A673 (cell line): ENCODE data around the gene ENTPD8.

Experiments
- CTCF ChIP-seq: fragments of 300-800, 200-600 bp; sonication (generic); conservative IDR thresholded peaks from 2 replicates; pipeline ENCODE4 v1.5.1; 2017; ENCODE audit warnings: low read depth, mild to moderate bottlenecking, antibody characterized with exemption, low read length, moderate library complexity, mixed read lengths
- EZH2 ChIP-seq: fragments of 200-600 bp; sonication (generic); IDR thresholded peaks from 2 replicates; pipeline ENCODE4 v1.6.1; 2017; ENCODE audit warnings: borderline replicate concordance, low read depth, mild to moderate bottlenecking, mixed read lengths, antibody characterized with exemption, low read length; ENCODE audit not compliant: poor library complexity, severe bottlenecking

GRCh38 chr9:137488327-137488653 lies 47.1 kb upstream of the ENTPD8 start:
- TF ChIP-seq CTCF (no peak), EZH2 (no peak)
